ENCODE data around the gene CDHR5. TPM values are rescaled to one million over a fixed set of nuclear protein-coding genes. Genes with fewer than 3 reads are reported as not detected.

The CDHR5 gene
- total RNA-seq, 4 donors from 2014 or later = 0.95 to 1.8 TPM; not detected in 2

GRCh38 chr11:617912-618682, 6.7 kb downstream of the CDHR5 start:
- in situ Hi-C loops (cut with MboI; ENCODE audit: low sequenced_read_pairs in 4 of 4) = no loop called here
- intact Hi-C loops (cut with DNase I; ENCODE audit: low total_unique reads) = no loop called here
- H3K4me1 ChIP-seq = peaks cover 27% of the 10 kb centered on the region in 2 donors
- no peak overlapping the region for H3K27ac ChIP-seq
- no peak overlapping the region for H3K4me3 ChIP-seq
- ATAC-seq = no peak
- H3K27me3 ChIP-seq = peaks cover 0 to 4% (median 0%) of the 10 kb centered on the region in 3 donors
- DNase-seq = no peak
- TF ChIP-seq CTCF (IDR thresholded peaks at IDR 0.05 in 4 of 5, conservative IDR thresholded peaks at IDR 0.05 in 1 of 5) (no peak), POLR2A (IDR thresholded peaks at IDR 0.05) (no peak)
- H3K9me3 ChIP-seq = no peaks in the 10 kb centered on the region
- H3K36me3 ChIP-seq = peaks cover 0 to 2% of the 10 kb centered on the region in 2 donors

DNA sequence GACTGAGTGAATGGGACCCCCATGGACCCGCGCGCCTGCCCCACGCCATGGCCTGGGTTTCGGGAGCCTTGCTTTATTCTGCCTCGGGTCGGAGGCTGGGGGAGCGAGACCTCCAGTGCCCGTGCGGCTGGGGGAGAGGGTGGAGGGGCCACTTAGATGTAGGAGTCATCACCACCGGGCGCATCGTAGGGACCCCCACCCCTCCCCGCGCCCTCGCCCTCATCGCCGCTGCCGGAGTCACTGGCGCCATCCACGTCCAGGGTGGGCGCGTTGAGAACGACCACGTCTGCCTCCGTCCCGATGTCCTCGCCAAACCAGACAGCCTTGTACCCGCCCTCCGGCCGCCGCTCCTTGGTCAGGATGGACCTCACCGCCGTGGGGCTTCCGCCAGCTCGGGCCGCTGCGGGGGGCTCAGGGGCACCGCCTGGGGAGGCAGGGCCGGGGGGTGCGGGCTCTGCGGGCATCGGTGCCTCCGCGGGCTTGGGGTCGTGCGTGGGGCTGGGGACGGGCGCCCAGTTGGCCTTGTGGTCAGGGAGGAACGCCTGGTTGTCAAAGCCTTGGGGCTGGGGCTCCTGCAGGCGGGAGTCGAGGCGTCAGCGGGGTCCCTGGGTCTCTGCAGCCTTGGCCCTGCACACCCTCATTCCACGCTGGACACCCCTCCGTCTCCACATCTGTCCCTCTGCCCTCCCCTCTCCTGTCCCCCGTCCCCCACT, 7.4 kb downstream of the CDHR5 start:
- intact Hi-C loops (cut with DNase I; ENCODE audit: low total_unique reads) (no loop called here), in situ Hi-C loops (cut with MboI; ENCODE audit: low sequenced_read_pairs in 4 of 4) (no loop called here)
- DNase-seq (no peak), ATAC-seq (no peak)
- Histone ChIP-seq H3K9me3 (no peaks in the 10 kb centered on the region), H3K27ac (no peak overlapping the region), H3K4me3 (no peak overlapping the region), H3K27me3 (no peaks in the 10 kb centered on the region), H3K4me1 (peaks cover 34% of the 10 kb centered on the region in 2 donors), H3K36me3 (peaks cover 0 to 7% of the 10 kb centered on the region in 2 donors)
- TF ChIP-seq CTCF (IDR thresholded peaks at IDR 0.05 in 4 of 5, conservative IDR thresholded peaks at IDR 0.05 in 1 of 5) (no peak), POLR2A (IDR thresholded peaks at IDR 0.05) (no peak)

- peaks cover 0 to 13% of the 10 kb centered on the region in 2 donors for H3K36me3 ChIP-seq
Measured at GRCh38 chr11:616320-617198, 8.2 kb downstream of the CDHR5 start.

More at GRCh38 chr11:616320-617198, 8.2 kb downstream of the CDHR5 start:
- Histone ChIP-seq H3K9me3 (no peaks in the 10 kb centered on the region), H3K27me3 (no peaks in the 10 kb centered on the region), H3K4me1 (peaks cover 40 to 42% of the 10 kb centered on the region in 2 donors), H3K4me3 (peak overlapping the region; percentile 66 to 85 (median 77)), H3K27ac (peak overlapping the region; percentile 91 to 94 (median 93))
- in situ Hi-C loops (cut with MboI; ENCODE audit: low sequenced_read_pairs in 4 of 4) (no loop called here), intact Hi-C loops (cut with DNase I; ENCODE audit: low total_unique reads) (no loop called here)
- no peak for ATAC-seq
- no peak for DNase-seq
- TF ChIP-seq CTCF (IDR thresholded peaks at IDR 0.05 in 4 of 5, conservative IDR thresholded peaks at IDR 0.05 in 1 of 5) (no peak), POLR2A (IDR thresholded peaks at IDR 0.05) (no peak)

All from gastrocnemius medialis (tissue), 4 donors.